ENCODE results near the gene ECE1. TPM values are rescaled to one million over a fixed set of nuclear protein-coding genes. Genes with fewer than 3 reads are reported as not detected.

Gene ECE1
- total and polyA plus RNA-seq, 2 of the 4 experiments (the other 2 are of a cell fraction): 61.8 to 124 TPM

- peak overlapping the region; percentile 73 for H3K4ac ChIP-seq (ENCODE audit: low read depth, low read length)
- peak overlapping the region; percentile 64 to 67; a peak in 3 of 4 replicates for H4K8ac ChIP-seq (ENCODE audit: low read depth in 2 of 2, low read length in 2 of 2)
- in situ Hi-C loops (cut with MboI; ENCODE audit: low sequenced_read_pairs) (no loop called here), intact Hi-C loops (cut with micrococcal nuclease) (no loop called here), dilution Hi-C loops (cut with HindIII; ENCODE audit: low sequenced_read_pairs, unreplicated experiment) (no loop called here)
- H3K18ac ChIP-seq (ENCODE audit: low read depth, low read length): peak overlapping the region; percentile 31; the same call in 1 of the 2 replicates
- H2AFZ ChIP-seq (replicated peaks; ENCODE audit: low read length, poor library complexity): peak overlapping the region; percentile 58
- peaks cover 19% of the 10 kb centered on the region; the same call in 1 of the 2 replicates for H3K9me1 ChIP-seq (ENCODE audit: insufficient read depth, low read length)
- peak overlapping the region; percentile 79 for H2AK9ac ChIP-seq (replicated peaks; ENCODE audit: low read depth, low read length, poor library complexity)
- peak overlapping the region; percentile 39; the same call in 1 of the 2 replicates for H2BK120ac ChIP-seq (ENCODE audit: low read depth, low read length)
- no peak overlapping the region for H3K9ac ChIP-seq (ENCODE audit: low read depth, low read length)
- H3K56ac ChIP-seq (ENCODE audit: extremely low read depth, insufficient read depth, low read length): no peak overlapping the region
- ChIA-PET CTCF (interaction anchor here (0.6 to 1.5 kb wide), 3 partner anchors 21 to 117 kb away, joined by 3 to 7 read pairs (median 3); no protein-coding TSS in a partner anchor), POLR2A (ENCODE audit: unreplicated experiment) (no interaction called here)
- peak overlapping the region; percentile 74; the same call in 1 of the 2 replicates for H4K91ac ChIP-seq (ENCODE audit: insufficient read depth, low read depth, low read length)
- no TSS peak for BruUV-seq (replicated peaks)
- peaks cover 7 to 37% of the 10 kb centered on the region in 2 experiments; a peak in 3 of 4 replicates for H3K79me1 ChIP-seq (ENCODE audit: low read depth in 1 of 2, low read length in 2 of 2)
- peak overlapping the region; percentile 75 for H2AK5ac ChIP-seq (ENCODE audit: low read depth, low read length)
- H3K27ac ChIP-seq (ENCODE audit: insufficient read depth, low read length): no peak overlapping the region; the same call in 1 of the 2 replicates
- peak overlapping the region; percentile 82 for H2BK5ac ChIP-seq (ENCODE audit: low read depth, low read length, poor library complexity, severe bottlenecking)
- H2BK15ac ChIP-seq (ENCODE audit: low read depth, low read length): no peak overlapping the region; the same call in 2 of the 3 replicates
- ATAC-seq (ENCODE audit: low read depth) (peak; percentile 49), DNase-seq (peak; percentile 84)
- peak overlapping the region; percentile 27; the same call in 1 of the 2 replicates for H2BK20ac ChIP-seq (ENCODE audit: low read depth, low read length)
- no peaks in the 10 kb centered on the region for H3K27me3 ChIP-seq (ENCODE audit: control insufficient read depth, insufficient read depth, low read length)
- peak overlapping the region; percentile 72; the same call in 1 of the 2 replicates for H3K23ac ChIP-seq (ENCODE audit: low read depth, low read length)
- no peaks in the 10 kb centered on the region for H4K20me1 ChIP-seq (ENCODE audit: insufficient read depth, low read length)
- H3K9me3 ChIP-seq (ENCODE audit: control insufficient read depth, insufficient read depth, low read length): no peaks in the 10 kb centered on the region
- H3K4me3 ChIP-seq (ENCODE audit: insufficient read depth, low read depth, low read length): no peak overlapping the region
- no CpG with 5 or more reads among the region's 17 CpGs for WGBS, 2 experiments (ENCODE audit: extremely low coverage in 2 of 2, insufficient read length in 1 of 2)
- peaks cover 68% of the 10 kb centered on the region for H3K36me3 ChIP-seq (ENCODE audit: control insufficient read depth, insufficient read depth, low read length)
- peaks cover 12% of the 10 kb centered on the region for H3K4me1 ChIP-seq (ENCODE audit: control insufficient read depth, insufficient read depth, low read length)
- peak overlapping the region; percentile 62; the same call in 1 of the 2 replicates for H4K5ac ChIP-seq (ENCODE audit: low read depth, low read length)
- peak overlapping the region; percentile 37; the same call in 1 of the 2 replicates for H3K14ac ChIP-seq (replicated peaks; ENCODE audit: low read depth, low read length)
- peak; percentile 79 for TF ChIP-seq RCOR1 (IDR thresholded peaks at IDR 0.05; ENCODE audit: insufficient replicate concordance, low read length)
- TF ChIP-seq MAZ (IDR thresholded peaks at IDR 0.05; ENCODE audit: borderline replicate concordance, low read depth, low read length): 0 out of 2 replicates have a peak, but pooled peaks have one; percentile 22
- TF ChIP-seq CEBPB (IDR thresholded peaks at IDR 0.05; ENCODE audit: low read depth, low read length): peak; percentile 13; the same call in 1 of the 2 replicates
- TF ChIP-seq FOS (IDR thresholded peaks at IDR 0.05; ENCODE audit: low read depth, low read length): 0 out of 2 replicates have a peak, but pooled peaks have one; percentile 3
- TF ChIP-seq POLR2A (IDR thresholded peaks at IDR 0.05; ENCODE audit: low read depth, low read length): no peak
- no peak for TF ChIP-seq RFX5 (IDR thresholded peaks at IDR 0.05; ENCODE audit: low read depth, low read length)
- H3K4me2 ChIP-seq (ENCODE audit: low read depth, low read length): no peak overlapping the region
Observed at GRCh38 chr1:21238141-21238800, 52.0 kb downstream of the ECE1 start.

Measured in IMR-90 (cell line).